Measurements from ENCODE around the gene NCAM1.

NCAM1 gene

GRCh38 chr11:113193946-113194345 is 232.7 kb downstream of the NCAM1 start (continued):
- TF ChIP-seq ZNF645 (tag by site-specific recombination; IDR thresholded peaks at IDR 0.05) (no peak), ZNF335 (tag by site-specific recombination; conservative IDR thresholded peaks at IDR 0.05) (no peak), KLF1 (tag by site-specific recombination; IDR thresholded peaks at IDR 0.05) (no peak), ZNF501 (tag by site-specific recombination; IDR thresholded peaks at IDR 0.05) (no peak), FEZF1 (tag by site-specific recombination; IDR thresholded peaks at IDR 0.05) (peak; percentile 37; the same call in 1 of the 2 replicates), ZBTB48 (tag by site-specific recombination; IDR thresholded peaks at IDR 0.05) (no peak), ZNF37A (tag by site-specific recombination; IDR thresholded peaks at IDR 0.05) (no peak), IKZF3 (tag by site-specific recombination; IDR thresholded peaks at IDR 0.05) (no peak), ZNF792 (tag by site-specific recombination; IDR thresholded peaks at IDR 0.05) (no peak), ZNF423 (tag by site-specific recombination; IDR thresholded peaks at IDR 0.05) (no peak), TRIM28 (IDR thresholded peaks at IDR 0.05; ENCODE audit: borderline replicate concordance, low read length) (no peak), PRDM10 (tag by site-specific recombination; IDR thresholded peaks at IDR 0.05) (peak; percentile 49), ZNF776 (tag by site-specific recombination; IDR thresholded peaks at IDR 0.05; ENCODE audit: borderline replicate concordance) (no peak), ZNF184 (tag by site-specific recombination; IDR thresholded peaks at IDR 0.05) (no peak), GLIS2 (tag by site-specific recombination; IDR thresholded peaks at IDR 0.05) (no peak), KLF10 (tag by site-specific recombination; IDR thresholded peaks at IDR 0.05) (no peak), ZNF548 (tag by site-specific recombination; IDR thresholded peaks at IDR 0.05) (no peak), ZFP69B (tag by site-specific recombination; IDR thresholded peaks at IDR 0.05) (no peak), ZNF76 (tag by site-specific recombination; IDR thresholded peaks at IDR 0.05; ENCODE audit: borderline replicate concordance, low read depth) (no peak), ZNF324 (tag by site-specific recombination; IDR thresholded peaks at IDR 0.05) (no peak), KLF16 (tag by site-specific recombination; IDR thresholded peaks at IDR 0.05) (no peak), ZNF175 (tag by site-specific recombination; IDR thresholded peaks at IDR 0.05) (no peak), ZNF843 (tag by site-specific recombination; IDR thresholded peaks at IDR 0.05) (no peak), ZNF660 (tag by site-specific recombination; IDR thresholded peaks at IDR 0.05) (no peak), ZNF157 (tag by site-specific recombination; IDR thresholded peaks at IDR 0.05) (no peak), ZNF654 (tag by site-specific recombination; IDR thresholded peaks at IDR 0.05; ENCODE audit: low read depth) (no peak), ATF2 (tag by site-specific recombination; IDR thresholded peaks at IDR 0.05; ENCODE audit: low read depth) (peak; percentile 52; the same call in 1 of the 2 replicates)
- TF ChIP-seq, protein P1, sequence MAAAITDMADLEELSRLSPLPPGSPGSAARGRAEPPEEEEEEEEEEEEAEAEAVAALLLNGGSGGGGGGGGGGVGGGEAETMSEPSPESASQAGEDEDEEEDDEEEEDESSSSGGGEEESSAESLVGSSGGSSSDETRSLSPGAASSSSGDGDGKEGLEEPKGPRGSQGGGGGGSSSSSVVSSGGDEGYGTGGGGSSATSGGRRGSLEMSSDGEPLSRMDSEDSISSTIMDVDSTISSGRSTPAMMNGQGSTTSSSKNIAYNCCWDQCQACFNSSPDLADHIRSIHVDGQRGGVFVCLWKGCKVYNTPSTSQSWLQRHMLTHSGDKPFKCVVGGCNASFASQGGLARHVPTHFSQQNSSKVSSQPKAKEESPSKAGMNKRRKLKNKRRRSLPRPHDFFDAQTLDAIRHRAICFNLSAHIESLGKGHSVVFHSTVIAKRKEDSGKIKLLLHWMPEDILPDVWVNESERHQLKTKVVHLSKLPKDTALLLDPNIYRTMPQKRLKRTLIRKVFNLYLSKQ (tag by site-specific recombination; IDR thresholded peaks at IDR 0.05; ENCODE audit: borderline replicate concordance), result no peak
- TF ChIP-seq, protein P2, sequence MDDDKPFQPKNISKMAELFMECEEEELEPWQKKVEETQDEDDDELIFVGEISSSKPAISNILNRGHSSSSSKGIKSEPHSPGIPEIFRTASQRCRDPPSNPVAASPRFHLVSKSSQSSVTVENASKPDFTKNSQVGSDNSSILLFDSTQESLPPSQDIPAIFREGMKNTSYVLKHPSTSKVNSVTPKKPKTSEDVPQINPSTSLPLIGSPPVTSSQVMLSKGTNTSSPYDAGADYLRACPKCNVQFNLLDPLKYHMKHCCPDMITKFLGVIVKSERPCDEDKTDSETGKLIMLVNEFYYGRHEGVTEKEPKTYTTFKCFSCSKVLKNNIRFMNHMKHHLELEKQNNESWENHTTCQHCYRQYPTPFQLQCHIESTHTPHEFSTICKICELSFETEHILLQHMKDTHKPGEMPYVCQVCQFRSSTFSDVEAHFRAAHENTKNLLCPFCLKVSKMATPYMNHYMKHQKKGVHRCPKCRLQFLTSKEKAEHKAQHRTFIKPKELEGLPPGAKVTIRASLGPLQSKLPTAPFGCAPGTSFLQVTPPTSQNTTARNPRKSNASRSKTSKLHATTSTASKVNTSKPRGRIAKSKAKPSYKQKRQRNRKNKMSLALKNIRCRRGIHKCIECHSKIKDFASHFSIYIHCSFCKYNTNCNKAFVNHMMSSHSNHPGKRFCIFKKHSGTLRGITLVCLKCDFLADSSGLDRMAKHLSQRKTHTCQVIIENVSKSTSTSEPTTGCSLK (tag by site-specific recombination; IDR thresholded peaks at IDR 0.05), result no peak
- TF ChIP-seq, protein P3, sequence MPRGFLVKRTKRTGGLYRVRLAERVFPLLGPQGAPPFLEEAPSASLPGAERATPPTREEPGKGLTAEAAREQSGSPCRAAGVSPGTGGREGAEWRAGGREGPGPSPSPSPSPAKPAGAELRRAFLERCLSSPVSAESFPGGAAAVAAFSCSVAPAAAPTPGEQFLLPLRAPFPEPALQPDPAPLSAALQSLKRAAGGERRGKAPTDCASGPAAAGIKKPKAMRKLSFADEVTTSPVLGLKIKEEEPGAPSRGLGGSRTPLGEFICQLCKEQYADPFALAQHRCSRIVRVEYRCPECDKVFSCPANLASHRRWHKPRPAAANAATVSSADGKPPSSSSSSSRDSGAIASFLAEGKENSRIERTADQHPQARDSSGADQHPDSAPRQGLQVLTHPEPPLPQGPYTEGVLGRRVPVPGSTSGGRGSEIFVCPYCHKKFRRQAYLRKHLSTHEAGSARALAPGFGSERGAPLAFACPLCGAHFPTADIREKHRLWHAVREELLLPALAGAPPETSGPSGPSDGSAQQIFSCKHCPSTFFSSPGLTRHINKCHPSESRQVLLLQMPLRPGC (tag by site-specific recombination; IDR thresholded peaks at IDR 0.05), result no peak
- TF ChIP-seq, protein P4, sequence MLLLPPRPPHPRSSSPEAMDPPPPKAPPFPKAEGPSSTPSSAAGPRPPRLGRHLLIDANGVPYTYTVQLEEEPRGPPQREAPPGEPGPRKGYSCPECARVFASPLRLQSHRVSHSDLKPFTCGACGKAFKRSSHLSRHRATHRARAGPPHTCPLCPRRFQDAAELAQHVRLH (tag by site-specific recombination; IDR thresholded peaks at IDR 0.05), result no peak

Measured in HEK293 (cell line).